DMS153 (cell line): ENCODE data around the gene SLFN12L.
A peak's percentile ranks its signal among the peaks of the same experiment; 100 is the strongest.
"Not testable (repeated sequence)": the region's sequence is repeated elsewhere in the genome, so short reads cannot be mapped to it uniquely, and the experiment has no call there.

Experiments
- DNase-seq: peaks from one replicate; lab custom pipeline; 2025; lab: John Stamatoyannopoulos, UW

Gene SLFN12L

DNA sequence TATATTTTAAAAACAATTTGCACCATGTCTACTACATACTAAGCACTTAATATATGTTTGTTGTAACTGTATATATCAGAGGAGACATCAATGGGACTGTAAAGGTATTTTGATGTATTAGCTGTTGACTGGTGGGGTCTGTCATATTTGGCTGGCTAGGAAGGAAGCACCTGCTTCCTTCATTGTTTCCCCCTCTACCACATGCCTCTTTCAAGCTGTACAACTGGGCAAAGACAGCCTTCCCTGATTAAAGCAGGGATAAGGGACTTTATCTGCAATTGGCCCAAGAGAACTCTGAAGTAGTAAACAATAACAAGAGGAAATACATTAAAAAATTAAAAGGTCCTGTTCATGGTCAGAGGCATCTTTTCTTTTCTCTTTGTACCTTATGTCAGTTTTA, 5.5 kb upstream of the SLFN12L start:
- no peak for DNase-seq

DNA sequence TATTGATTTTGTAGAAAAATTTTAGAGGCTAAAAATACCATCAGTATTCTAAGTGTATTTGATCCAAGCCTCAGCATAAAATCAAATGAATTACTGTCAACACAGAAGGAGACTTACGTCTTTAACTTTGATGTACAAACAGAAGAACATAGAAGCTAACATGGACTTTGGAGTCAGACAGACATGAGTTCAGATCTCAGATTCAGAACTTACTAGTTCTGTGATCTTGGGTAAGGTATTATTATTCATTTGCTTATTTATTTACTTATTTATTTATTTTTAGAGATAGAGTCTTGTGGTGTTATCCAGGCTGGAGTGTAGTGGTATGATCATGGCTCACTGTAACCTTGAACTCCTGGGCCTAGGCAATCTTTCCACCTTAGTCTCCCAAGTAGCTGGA, 4.0 kb upstream of the SLFN12L start:
- DNase-seq: no peak

DNA sequence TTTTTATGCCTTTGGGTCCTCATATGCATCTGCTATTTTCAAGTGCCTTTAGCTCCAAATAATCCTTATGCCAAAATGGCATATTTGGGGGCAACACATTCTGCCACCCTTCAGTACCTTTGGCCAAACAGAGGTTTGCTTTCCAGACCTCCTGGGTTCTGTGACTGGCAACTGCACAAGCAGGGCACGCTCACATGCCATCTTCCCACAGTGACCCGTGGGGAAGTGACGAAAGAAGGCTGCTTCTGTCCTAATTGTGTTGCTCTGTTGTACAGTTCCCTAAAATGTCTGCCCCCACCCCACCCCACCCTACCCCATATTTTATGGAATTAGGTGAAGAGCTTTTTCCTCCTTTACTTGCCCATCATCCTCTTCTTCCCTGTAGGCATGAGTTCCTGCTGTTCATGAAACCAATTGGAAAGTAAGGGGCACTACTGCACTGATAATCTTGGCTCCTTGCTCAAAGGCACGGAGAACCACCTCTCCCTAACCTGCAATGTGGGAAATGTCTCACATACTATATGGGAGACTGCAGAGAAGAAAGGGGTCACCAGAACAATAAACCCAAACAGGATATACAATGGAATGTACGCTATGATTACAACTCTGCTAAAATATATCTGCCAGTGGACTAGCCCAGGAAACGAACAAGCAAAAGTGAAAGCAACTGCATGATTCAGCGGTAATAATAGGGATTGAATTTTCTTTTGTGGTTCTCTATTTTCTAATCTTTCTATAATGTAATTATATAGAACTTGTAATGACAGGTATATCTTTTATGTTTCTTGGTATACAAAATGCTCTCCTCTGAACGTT, 3.3 kb upstream of the SLFN12L start:
- no peak for DNase-seq

- no peak for DNase-seq
Measured at GRCh38 chr17:35539659-35540026, 2.2 kb upstream of the SLFN12L start.

GRCh38 chr17:35536664-35537171, 760 bp downstream of the SLFN12L start:
- DNase-seq: no peak

GRCh38 chr17:35535406-35535805, 2.1 kb downstream of the SLFN12L start:
- DNase-seq: not testable (repeated sequence)

GRCh38 chr17:35534576-35535093, 2.8 kb downstream of the SLFN12L start:
- no peak for DNase-seq

- DNase-seq: no peak
Measured at GRCh38 chr17:35531160-35531559, 6.3 kb downstream of the SLFN12L start.

GRCh38 chr17:35529866-35530265, 7.6 kb downstream of the SLFN12L start:
- DNase-seq: no peak

- DNase-seq: not testable (repeated sequence)
Measured at GRCh38 chr17:35529326-35529725, 8.2 kb downstream of the SLFN12L start.

DNA sequence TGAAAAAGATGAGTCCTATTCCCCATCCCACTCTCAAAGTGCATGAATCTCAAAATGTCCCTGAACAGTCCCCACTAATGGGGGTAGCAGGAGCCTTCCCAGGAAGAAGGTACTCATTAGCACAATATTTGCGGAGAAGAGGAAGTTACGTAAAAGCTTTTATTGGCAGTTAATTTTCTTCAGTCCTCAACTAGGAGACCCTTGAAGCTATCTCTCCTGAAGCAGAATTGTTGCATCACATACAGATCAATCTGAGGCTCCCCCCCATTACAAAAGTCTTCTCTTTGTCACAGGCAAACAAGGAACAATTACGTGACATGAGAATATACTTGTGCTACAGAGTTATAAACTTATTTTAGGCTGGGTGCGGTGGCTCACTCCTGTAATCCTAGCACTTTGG, 14.2 kb downstream of the SLFN12L start:
- no peak for DNase-seq

DNA sequence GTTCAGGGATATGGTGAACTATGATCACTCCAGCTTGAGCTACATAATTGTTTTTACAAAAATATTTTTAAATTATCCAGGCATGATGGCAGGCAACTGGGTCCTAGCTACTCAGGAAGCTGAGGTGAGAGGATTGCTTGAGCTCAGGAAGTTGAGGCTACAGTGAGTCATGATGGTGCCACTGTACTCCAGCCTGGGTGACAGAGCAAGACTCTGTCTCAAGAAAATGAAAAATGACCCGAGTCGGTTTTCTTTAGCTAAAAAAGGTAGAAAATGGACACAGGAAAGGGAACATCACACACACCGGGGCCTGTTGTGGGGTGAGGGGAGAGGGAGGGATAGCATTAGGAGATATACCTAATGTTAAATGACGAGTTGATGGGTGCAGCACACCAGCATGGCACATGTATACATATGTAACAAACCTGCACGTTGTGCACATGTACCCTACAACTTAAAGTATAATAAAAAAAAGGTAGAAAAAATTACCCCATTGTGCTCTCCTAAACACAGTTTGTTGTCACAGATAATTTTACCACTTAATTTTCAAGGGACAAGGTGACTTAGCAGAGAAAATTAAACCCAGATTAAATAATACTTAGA, 15.7 kb downstream of the SLFN12L start:
- DNase-seq: not testable (repeated sequence)

DNA sequence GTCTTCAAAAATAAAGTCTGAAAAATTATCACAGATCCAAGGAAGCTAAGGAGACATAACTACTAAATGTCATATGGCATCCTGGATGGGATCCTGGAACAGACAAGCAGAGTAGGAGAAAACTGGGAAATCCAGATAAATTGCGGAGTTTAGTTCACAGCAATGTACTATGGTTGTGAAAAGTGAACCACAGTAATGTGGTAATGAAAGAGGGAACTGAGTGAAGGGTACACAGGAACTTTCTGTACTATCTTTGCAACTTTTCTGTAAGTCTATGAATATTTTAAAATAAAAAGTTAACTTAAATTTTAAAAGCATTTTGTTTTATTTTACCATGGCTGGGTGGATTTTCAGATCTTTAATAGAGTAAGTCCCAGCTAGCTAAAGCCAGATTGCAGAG, 16.3 kb downstream of the SLFN12L start:
- DNase-seq: no peak

- no peak for DNase-seq
Measured at GRCh38 chr17:35519906-35520442, 17.5 kb downstream of the SLFN12L start.

DNA sequence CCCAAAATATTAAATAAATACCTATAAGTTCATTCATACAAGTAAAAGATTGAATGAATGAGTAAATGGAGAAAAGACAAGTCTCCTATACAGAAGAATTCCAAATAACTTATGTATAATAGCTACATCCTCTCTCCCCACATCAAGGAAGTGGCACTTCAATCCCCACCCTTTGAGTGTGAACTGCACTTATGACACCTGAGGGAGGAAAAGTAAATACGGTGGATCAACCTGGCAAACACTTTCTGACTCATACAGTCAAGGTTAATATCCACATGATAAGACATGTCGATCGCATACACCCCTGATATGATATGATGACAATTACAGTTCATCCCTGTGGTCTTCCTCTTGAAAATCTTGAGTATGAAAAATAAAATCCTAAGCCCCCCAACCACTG, 18.0 kb downstream of the SLFN12L start:
- DNase-seq: peak; percentile 59

- DNase-seq: not testable (repeated sequence)
Measured at GRCh38 chr17:35518431-35518830, 19.0 kb downstream of the SLFN12L start.

DNA sequence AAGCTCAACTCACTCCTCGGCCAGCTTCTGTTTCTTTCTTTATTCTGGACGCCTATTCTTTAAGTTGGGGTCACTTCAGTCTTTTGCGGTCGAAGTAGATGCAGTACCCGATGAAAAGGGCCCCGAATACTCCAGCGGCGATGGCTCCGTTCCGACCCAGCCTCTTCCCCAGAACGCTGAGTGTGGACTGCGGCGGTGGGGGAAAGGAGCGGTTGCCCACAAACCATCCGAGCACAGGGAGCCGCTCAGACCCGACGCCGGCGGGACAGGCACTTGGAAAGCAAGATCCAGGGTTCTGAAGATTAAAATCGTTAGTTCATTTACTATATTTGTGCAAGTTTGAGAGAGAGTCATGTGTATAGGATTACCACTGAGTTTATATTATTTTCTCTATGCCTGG, 22.5 kb downstream of the SLFN12L start:
- no peak for DNase-seq

DNA sequence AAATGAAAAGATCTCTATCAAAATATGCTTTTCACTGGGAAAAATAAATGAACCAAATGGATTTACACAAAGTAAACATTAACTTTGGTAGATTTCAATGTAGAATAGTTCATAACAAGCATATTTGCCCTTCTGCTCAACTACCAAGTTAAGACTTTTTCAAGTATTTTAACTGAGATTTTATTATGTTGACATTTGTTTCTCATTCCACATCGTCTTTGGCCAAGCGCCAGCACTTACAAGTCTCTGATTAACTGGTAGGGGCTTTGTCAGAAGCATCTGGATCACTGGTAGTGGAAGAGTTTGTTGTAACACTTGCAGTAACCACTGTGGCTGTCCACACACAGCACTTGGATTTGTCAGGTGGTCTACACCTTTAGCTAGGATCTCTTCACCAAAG, 22.9 kb downstream of the SLFN12L start:
- DNase-seq: no peak

DNA sequence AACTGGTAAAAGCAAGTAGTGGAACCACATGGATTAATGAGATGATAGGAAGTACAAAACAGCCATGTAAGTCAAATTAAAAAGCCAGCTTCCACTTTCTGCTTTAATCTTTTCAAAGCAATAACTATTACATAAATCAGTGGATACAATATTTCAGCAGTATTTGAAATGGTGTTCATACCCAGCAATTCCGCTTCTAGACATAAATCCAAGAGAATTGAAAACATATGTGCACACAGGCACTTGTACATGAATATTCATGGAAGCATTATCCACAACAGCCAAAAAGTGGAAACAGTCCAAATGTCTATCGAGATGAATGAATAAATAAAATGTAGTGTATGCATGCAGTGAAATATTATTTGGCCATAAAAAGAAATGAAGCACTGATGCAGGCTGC, 27.4 kb downstream of the SLFN12L start:
- no peak for DNase-seq

- DNase-seq: not testable (repeated sequence)
Measured at GRCh38 chr17:35507714-35508113, 29.8 kb downstream of the SLFN12L start.

DNA sequence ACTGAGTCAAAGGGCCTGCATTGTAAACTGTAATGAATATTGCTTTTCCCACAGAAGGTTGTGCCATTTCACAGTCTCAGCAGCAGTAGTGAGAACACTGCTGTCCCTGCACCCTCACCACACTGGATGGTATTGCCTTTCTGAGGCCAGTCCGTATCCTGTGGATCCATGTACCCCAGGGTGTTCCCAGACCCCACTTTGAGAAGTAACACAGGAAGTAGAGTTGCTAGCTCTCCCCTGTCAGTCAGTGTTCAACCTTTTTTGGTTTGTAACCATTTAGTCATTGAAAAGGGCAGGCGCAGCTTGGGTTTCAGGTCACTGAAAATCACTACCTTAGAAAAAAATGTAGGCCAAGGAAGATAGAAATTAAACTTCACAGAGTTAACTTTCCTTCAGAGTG, 37.9 kb downstream of the SLFN12L start:
- no peak for DNase-seq

GRCh38 chr17:35498448-35499178, 38.9 kb downstream of the SLFN12L start:
- no peak for DNase-seq
